Activated effector memory CD4-positive, alpha-beta T cell treated with Interleukin-2 at 50 U/mL for 16 hours (primary cell): ENCODE data around the gene COX14.
"Not testable (repeated sequence)": the region's sequence is repeated elsewhere in the genome, so short reads cannot be mapped to it uniquely, and the experiment has no call there.

Experiments
- DNase-seq: peaks from one replicate; pipeline ENCODE4 v3.0.0-alpha.2; 2020

COX14 gene

GRCh38 chr12:50111693-50112455 lies at the start of gene COX14:
Gene COX14, plus strand, starts transcription at chr12:50112236. Its CDS starts 7,808 bp downstream, at chr12:50120044.
- DNase-seq = peak; percentile 99

- no peak for DNase-seq
Measured at GRCh38 chr12:50062728-50063460, 49.1 kb upstream of the COX14 start.

DNA sequence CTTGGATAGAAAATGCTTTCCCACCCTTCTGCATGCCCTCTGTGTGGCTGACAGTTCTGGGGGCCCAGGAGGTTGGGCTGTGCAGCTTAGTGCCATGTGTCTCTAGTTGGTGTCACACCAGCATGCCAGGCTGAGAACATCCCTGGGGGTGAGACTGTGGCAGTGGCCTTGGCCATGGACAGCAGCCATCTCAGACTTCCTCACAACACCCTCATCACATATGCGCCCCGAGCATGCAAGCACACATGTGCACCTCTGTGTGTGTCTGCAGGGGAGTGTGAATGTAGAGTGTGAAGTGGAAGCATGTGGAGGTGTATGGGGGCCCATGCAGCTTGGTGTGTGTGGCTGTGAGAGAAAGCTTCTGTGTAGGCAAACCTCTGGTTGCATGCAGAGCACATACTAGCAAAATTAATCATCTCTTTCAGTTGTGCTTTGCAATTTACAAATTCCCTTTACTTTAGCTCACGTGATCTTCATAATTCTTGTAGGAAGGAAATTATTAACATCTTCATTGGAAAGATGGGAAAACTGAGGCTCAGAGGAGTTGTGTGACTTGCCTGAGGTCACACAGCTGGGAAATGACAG lies 46.2 kb upstream of the COX14 start:
- no peak for DNase-seq

DNA sequence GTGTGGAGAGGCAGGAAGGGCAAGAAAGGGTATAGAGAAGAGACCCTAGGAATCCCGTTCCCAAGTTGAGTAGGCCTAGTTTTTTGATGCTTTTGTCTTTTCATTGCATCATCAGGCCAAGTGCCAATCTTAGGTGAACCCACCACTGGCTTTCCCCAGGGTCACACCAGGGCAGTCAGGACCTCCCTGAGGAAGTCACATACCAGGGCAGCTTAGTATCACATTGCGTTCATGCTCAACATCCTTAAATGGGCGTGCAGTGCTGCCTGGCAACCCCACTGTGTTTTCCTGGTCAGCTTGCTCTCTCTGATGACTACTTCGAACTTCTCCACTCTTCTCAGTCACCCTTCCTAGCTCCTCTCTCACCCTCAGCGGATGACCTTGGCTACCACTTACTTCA lies 45.6 kb upstream of the COX14 start:
- DNase-seq = no peak

DNA sequence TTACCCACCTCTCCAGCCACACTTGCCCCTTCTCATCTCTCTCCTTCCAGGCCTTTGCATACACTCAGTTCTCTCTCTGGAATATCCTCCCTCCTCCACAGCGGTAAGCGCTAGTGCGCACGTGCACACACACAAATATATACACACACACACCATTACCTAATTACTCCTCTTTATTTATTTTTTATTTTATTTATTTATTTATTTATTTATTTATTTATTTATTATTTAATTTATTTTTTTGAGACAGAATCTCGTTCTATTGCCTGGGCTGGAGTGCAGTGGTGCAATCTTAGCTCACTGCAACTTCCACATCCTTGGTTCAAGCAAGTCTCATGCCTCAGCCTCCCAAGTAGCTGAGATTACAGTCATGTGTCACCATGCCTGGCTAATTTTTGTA lies 43.0 kb upstream of the COX14 start:
- DNase-seq = no peak

GRCh38 chr12:50069539-50069938 lies 42.5 kb upstream of the COX14 start:
- no peak for DNase-seq

GRCh38 chr12:50070314-50071060 lies 41.5 kb upstream of the COX14 start:
- DNase-seq = peak; percentile 35

DNA sequence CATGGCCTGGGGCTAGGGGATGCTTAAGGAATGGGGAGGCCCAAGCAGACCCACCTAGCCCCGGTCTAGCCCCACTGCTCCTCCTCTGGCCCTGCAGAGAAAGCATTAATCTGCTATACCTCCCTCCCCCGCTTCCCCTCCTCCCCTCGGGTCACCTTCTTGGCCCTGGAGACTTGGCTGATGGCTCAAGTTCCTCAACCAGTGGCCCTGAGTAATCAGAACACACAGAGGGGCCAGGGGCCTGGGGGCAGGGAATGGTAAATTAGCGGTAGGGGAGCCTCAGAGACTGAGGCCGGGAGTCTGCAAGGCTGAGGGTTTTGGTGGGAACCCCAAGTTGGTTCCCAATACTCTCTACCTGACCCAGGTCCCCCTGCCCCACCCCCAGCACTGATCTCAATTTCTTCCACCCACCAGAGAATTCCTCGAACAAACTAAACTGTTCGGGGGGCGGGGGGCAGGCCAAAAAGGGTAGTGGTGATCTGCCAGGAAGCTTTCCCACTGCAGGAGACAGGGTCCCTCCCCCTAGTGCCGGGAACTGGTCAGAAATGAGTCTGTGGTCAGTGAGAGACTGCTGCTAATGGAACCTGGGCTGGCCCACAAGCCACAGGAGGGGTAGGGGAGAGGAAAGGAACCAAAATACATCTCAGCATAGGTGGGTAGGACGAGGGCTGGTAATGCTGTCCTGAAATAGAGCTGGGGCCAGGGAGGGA lies 39.7 kb upstream of the COX14 start:
- no peak for DNase-seq

- no peak for DNase-seq
Measured at GRCh38 chr12:50073206-50073605, 38.8 kb upstream of the COX14 start.

DNA sequence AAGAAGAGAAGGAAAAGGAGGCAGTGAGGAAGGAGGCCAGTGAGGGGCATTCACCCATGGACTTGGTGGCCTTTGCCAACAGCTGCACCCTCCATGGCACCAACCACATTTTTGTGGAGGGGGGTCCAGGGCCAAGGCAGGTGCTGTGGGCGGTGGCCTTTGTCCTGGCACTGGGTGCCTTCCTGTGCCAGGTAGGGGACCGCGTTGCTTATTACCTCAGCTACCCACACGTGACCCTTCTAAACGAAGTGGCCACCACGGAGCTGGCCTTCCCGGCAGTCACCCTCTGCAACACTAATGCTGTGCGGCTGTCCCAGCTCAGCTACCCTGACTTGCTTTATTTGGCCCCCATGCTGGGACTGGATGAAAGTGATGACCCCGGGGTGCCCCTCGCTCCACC lies 38.3 kb upstream of the COX14 start:
- DNase-seq = no peak

DNA sequence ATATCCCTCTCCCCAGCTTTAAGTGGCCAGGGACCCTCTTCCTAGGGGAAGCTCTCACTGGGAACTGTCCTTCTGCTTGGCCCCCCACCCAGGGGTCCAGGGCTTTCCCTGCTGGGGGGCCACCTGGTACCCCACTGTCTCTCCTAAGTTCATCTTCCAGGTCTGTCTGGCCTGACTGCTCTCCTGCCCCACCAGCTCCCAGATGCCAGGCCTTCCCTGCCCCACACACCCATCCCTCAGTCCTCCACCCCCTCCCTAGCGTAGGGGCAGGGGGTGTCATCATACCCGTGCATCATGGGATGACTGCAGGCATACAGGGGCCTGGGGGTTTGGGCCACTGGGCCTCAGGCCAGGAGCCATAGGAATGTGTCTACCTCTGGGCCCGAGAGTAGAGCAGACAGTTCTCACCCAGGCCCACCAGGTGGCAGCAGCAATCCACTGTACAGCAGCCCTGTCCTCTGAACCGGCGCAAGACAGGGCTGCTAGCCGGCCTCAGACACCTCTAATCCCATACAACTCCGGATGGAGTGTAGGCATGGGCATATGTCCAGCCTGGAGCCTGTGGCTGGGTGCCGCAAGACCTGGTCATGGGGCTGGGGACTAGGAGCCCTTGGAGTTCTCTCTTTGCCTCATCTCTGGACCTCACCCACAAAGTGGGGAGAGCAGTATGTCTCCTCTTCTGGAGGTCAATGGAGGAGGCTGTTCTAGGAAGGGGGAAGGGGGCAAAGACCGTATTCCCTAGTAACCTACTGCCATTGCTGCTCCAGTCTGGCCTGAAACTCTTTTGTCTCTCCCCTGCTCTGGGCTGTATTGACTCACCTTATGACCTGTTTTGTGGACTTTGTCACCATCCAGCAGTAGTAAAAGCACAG lies 36.9 kb upstream of the COX14 start:
- peak; percentile 72 for DNase-seq

DNA sequence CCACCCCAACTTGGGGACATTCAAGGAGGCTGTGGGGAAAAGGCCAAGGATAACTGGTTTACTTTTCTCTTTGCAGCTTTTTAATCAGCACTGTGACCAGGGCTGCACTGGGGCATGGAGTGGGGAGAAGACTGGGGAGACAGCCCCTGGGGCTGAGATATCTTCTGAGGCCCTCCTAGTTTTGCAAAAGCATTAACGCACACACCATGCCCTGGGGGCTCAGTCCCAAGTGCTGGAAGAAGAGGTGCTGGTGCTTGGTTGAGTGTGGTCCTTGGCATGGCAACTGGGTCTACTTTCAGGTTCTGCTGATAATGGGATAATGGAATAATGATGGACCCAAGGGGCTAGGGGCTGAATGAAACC lies 36.2 kb upstream of the COX14 start:
- no peak for DNase-seq

DNA sequence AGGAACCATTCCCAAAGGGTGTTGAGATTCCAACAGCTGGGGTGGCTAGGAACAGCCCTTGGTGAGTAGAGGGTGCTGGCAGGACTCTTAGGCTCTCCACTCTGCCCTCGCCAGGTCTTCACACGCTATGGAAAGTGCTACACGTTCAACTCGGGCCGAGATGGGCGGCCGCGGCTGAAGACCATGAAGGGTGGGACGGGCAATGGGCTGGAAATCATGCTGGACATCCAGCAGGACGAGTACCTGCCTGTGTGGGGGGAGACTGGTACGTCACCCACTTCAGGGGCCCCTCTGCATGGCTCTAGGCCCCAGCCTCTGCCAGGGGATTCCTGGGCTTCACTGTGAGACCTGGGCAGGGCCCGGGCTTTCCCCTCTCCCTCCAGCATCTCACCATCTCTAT lies 34.9 kb upstream of the COX14 start:
- no peak for DNase-seq

- DNase-seq = no peak
Measured at GRCh38 chr12:50078281-50078680, 33.8 kb upstream of the COX14 start.

- no peak for DNase-seq
Measured at GRCh38 chr12:50079771-50080170, 32.3 kb upstream of the COX14 start.

- no peak for DNase-seq
Measured at GRCh38 chr12:50081096-50081808, 30.8 kb upstream of the COX14 start.

GRCh38 chr12:50082644-50083043 lies 29.4 kb upstream of the COX14 start:
- DNase-seq = no peak

DNA sequence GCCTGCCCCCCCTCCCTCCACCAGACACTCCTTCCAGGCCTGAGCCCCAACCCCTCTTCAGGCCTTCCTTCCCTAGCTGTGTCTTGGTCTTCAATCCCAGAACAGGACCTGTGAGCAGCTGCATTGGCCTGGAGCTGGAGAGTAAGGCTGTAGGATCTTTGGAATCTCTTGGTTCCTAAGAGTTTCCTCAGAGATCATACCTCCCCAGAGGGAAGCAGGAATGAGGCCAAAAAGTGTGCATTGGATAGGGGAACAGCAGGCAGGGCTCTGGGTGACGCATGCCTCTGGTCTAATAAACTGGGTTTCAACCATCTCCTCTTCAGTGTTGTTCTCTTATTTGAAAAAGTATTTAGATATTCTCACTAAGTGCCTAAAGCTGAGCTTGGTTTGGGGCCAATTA lies 28.7 kb upstream of the COX14 start:
- DNase-seq = no peak

DNA sequence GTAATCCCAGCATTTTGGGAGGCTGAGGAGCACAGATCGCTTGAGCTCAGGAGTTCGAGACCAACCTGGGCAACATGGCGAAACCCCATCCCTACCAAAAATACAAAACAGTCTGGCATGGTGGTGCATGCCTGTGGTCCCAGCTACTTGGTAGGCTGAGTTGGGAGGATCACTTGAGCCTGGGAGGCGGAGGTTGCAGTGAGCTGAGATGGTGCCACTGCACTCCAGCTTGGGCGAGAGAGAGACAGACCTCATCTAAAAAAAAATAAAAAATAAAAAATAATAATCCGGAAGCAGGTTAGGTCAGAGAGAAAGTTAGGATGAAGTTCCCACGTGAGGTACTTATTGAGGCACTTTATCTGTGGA lies 27.6 kb upstream of the COX14 start:
- DNase-seq = not testable (repeated sequence)

DNA sequence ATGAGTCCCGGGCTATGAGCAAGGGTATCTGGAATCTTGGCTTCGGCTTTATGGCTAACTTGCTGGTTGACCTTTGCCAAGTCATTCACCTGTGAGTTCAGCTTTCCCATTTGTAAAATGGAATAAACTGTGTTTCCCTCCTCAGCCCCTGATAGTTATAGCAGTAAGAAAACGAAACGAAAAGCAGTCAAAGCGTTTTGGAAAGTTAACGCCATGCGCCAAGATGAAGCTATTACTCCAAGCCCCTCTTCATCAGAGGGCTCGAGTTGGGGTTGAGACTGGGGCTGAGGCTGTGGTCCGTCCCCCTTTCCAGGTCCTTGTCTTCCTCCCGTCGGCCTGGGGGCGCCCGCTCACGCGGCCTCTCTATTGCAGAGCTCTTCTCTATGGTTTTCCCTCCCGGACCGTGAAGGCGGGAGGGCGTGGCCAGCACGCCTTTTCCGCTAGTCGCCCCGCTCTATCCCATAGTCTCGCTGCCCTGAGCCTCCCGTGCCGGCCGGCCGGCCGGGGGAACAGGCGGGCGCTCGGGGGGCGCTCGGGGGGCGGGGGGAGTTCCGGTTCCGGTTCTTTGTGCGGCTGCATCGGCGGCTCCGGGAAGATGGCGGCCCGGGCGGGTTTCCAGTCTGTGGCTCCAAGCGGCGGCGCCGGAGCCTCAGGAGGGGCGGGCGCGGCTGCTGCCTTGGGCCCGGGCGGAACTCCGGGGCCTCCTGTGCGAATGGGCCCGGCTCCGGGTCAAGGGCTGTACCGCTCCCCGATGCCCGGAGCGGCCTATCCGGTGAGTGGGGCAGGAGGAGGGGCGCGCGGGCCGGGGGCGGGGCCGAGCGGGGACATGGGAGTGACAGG lies 27.0 kb upstream of the COX14 start, which contains the start of gene SMARCD1:
Gene SMARCD1 (plus strand): TSS at position 568 of the 840 bp plus-strand sequence. CDS start 28 bp downstream, at position 596.
- DNase-seq = peak; percentile 81
